A549 (cell line): ENCODE data around the gene KSR2.

Experiments used
- CTCF ChIP-seq: fragments of >200 bp; sonication (Bioruptor Twin); formaldehyde crosslinking; IDR thresholded peaks from 3 replicates; pipeline ENCODE4 v1.5.1; 2016
- JUN ChIP-seq, 2 experiments: fragments of >200 bp; sonication (Bioruptor Twin); formaldehyde crosslinking; IDR thresholded peaks; 2 replicates in 1 of 2; 3 replicates in 1 of 2; pipeline ENCODE4 v1.6.1; 2016 to 2017
- KDM1A ChIP-seq: fragments of 200-600 bp; sonication (generic); IDR thresholded peaks from 2 replicates; pipeline ENCODE4 v1.6.1; 2016; ENCODE audit warnings: low read depth, mild to moderate bottlenecking
- NFE2L2 ChIP-seq: fragments of 150-350 bp; conservative IDR thresholded peaks from 2 replicates; pipeline ENCODE4 v1.6.1; 2014; ENCODE audit warnings: low read length
- PBX3 ChIP-seq: IDR thresholded peaks from 2 replicates; pipeline ENCODE4 v1.6.1; 2012
- PHF8 ChIP-seq: fragments of 200-600 bp; sonication (generic); IDR thresholded peaks from 2 replicates; pipeline ENCODE4 v1.6.1; 2016; ENCODE audit warnings: low read depth, mild to moderate bottlenecking, antibody characterized with exemption, moderate library complexity, borderline replicate concordance
- RNF2 ChIP-seq: fragments of 200-600 bp; sonication (generic); IDR thresholded peaks from 2 replicates; pipeline ENCODE4 v1.6.1; 2016; ENCODE audit warnings: low read depth, mild to moderate bottlenecking, antibody characterized with exemption, moderate library complexity, borderline replicate concordance
- SMC3 ChIP-seq: fragments of >200 bp; sonication (Bioruptor Twin); formaldehyde crosslinking; IDR thresholded peaks from 3 replicates; pipeline ENCODE4 v1.6.1; 2018; ENCODE audit warnings: inconsistent platforms
- SREBF2 ChIP-seq: fragments of 450-650 bp; IDR thresholded peaks from 2 replicates; pipeline ENCODE4 v1.6.1; 2014; ENCODE audit warnings: mild to moderate bottlenecking, moderate library complexity

- TF ChIP-seq SREBF2 (no peak), PHF8 (no peak), CTCF (no peak), RNF2 (no peak), JUN (IDR thresholded peaks at IDR 0.05) (no peak), PBX3 (peak; percentile 58; the same call in 1 of the 2 replicates), KDM1A (0 out of 2 replicates have a peak, but pooled peaks have one; percentile 60), NFE2L2 (no peak), SMC3 (no peak)
Observed at GRCh38 chr12:117494833-117495655, 473.7 kb downstream of the KSR2 start.
